Ectodermal cell (in vitro differentiated cells): Measurements from ENCODE around the gene KCTD17.

Experiments
- H3K27ac ChIP-seq: 2 replicates; pipeline ENCODE4 v1.7.0; 2013; ENCODE audit warnings: mild to moderate bottlenecking, low read depth, low read length; ENCODE audit not compliant: insufficient read depth, poor library complexity, severe bottlenecking
- H3K27me3 ChIP-seq: 2 replicates; pipeline ENCODE4 v1.7.0; 2013; ENCODE audit warnings: mild to moderate bottlenecking, low read length; ENCODE audit not compliant: insufficient read depth, control insufficient read depth, poor library complexity, severe bottlenecking
- H3K36me3 ChIP-seq: one replicate; pipeline ENCODE4 v1.7.0; 2013; ENCODE audit warnings: low read length; ENCODE audit not compliant: control insufficient read depth, insufficient read depth
- H3K4me1 ChIP-seq: one replicate; pipeline ENCODE4 v1.7.0; 2013; ENCODE audit warnings: low read length; ENCODE audit not compliant: control insufficient read depth, insufficient read depth
- H3K4me3 ChIP-seq: 2 replicates; pipeline ENCODE4 v1.7.0; 2013; ENCODE audit warnings: low read depth, low read length, control low read depth; ENCODE audit not compliant: insufficient read depth
- H3K9me3 ChIP-seq: 2 replicates; pipeline ENCODE4 v1.7.0; 2013; ENCODE audit warnings: mild to moderate bottlenecking, low read length, moderate library complexity; ENCODE audit not compliant: control insufficient read depth
- WGBS, 2 experiments: methylation state at CpG; one replicate each; pipeline ENCODE4 v1.1.7; 2013; ENCODE audit warnings: missing lambda C conversion rate in 2 of 2; 5-methylcytosine and 5-hydroxymethylcytosine counted together

Gene KCTD17

DNA sequence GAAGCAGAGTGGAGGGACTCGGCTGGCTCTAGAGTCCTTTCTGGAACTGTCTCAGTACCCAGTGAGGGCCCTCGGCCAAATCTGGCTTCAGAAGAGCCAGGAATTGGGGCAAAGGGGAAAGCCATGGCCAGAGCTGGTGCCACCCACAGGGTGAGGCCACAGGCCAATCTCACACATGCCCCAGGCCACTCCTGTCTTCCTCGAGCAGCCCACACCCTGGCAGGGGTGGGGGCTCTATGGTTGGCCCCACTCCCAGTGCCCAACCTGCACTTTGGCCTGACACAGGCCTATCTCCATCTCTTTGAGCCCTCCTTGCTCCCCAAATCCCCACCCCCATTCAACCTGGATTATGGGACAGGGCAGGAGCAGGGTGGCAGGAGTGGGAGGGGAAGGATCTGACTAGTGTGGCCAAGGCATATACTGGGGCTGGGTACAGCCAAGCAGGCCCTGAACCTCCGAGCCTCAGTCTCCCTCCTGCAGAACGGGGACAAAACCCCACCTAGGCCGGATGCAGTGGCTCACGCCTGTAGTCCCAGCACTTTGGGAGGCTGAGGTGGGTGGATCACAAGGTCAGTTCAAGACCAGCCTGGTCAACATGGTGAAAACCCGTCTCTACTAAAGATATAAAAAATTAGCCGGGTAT, 39.2 kb upstream of the KCTD17 start:
- H3K4me1 ChIP-seq, result peaks cover 10% of the 10 kb centered on the region

DNA sequence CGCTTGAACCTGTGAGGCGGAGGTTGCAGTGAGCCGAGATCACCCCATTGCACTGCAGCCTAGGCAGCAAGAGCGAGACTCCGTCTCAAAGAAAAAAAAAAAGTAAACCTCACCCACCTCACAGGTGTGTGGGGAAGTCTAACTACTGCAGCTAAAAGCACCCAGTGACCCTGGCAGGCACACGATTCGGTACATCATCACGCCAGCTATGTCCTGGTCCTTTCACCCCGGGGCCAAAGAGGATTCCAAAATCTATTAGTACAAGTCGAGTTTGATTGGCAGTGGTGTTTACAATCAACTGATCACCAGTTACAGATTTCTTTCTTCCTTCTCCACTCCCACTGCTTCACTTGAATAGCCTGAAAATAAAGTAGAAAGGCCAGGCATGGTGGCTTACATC, 38.6 kb upstream of the KCTD17 start:
- Histone ChIP-seq H3K27me3 (no peaks in the 10 kb centered on the region), H3K9me3 (no peaks in the 10 kb centered on the region), H3K4me3 (no peak overlapping the region), H3K4me1 (peaks cover 4% of the 10 kb centered on the region), H3K27ac (no peak overlapping the region), H3K36me3 (no peaks in the 10 kb centered on the region)
- 77% methylated on average over 10 of the region's 10 CpGs for WGBS, 2 experiments

More for the DNA sequence above, 39.2 kb upstream of the KCTD17 start:
- no peak overlapping the region for H3K27ac ChIP-seq
- H3K9me3 ChIP-seq, result no peaks in the 10 kb centered on the region
- H3K4me3 ChIP-seq, result no peak overlapping the region
- H3K27me3 ChIP-seq, result no peaks in the 10 kb centered on the region
- H3K36me3 ChIP-seq, result no peaks in the 10 kb centered on the region
- WGBS, 2 experiments, result 94 to 95% methylated on average over 9 of the region's 9 CpGs

- no peaks in the 10 kb centered on the region for H3K27me3 ChIP-seq
- 86 to 89% methylated on average over 4 of the region's 4 CpGs for WGBS, 2 experiments
Observed at GRCh38 chr22:37014415-37014806, 37.1 kb upstream of the KCTD17 start.

DNA sequence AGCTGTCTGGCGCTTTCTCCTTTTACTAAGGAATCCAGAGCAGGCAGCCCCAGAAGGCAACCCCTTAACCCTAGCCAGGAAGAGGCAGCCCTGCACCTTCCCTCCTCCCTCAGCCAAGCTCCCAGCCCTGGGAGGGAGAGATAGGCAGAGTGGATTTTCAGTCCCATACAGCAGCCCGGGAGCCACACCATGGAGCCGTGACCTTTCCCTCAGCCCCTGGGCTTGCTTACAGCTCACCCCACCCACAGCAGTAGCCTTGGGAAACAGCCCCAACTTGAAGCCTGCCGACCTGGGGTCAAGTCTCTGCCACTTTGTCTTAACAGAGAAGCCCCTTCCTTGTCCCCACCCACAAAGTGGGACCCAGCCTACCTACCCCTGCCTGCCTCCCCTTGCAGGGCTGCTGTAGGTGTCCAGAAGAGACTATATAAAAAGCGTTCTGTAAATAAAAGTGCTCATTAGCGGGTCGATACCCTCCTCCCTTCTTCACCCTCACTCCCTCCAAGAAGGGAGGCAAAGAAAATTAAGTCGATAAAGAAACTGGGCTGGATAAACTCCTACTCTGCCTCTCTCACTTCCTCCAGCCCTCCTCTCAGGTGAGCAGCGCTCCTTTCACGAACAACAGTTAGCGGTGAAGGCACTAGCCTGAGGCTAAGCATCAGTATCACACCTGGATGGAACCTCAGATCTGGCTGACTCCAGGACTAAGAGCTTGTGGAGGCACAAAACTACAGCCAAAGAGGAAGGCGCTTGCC, 36.5 kb upstream of the KCTD17 start:
- peaks cover 3% of the 10 kb centered on the region for H3K36me3 ChIP-seq
- H3K9me3 ChIP-seq, result no peaks in the 10 kb centered on the region
- WGBS, 2 experiments, result 88 to 91% methylated on average over 12 of the region's 12 CpGs
- no peaks in the 10 kb centered on the region for H3K27me3 ChIP-seq
- H3K4me1 ChIP-seq, result no peaks in the 10 kb centered on the region
- H3K27ac ChIP-seq, result no peak overlapping the region
- H3K4me3 ChIP-seq, result no peak overlapping the region

More at GRCh38 chr22:37014415-37014806, 37.1 kb upstream of the KCTD17 start:
- Histone ChIP-seq H3K4me3 (no peak overlapping the region), H3K9me3 (no peaks in the 10 kb centered on the region), H3K36me3 (peaks cover 3% of the 10 kb centered on the region), H3K27ac (no peak overlapping the region), H3K4me1 (no peaks in the 10 kb centered on the region)

DNA sequence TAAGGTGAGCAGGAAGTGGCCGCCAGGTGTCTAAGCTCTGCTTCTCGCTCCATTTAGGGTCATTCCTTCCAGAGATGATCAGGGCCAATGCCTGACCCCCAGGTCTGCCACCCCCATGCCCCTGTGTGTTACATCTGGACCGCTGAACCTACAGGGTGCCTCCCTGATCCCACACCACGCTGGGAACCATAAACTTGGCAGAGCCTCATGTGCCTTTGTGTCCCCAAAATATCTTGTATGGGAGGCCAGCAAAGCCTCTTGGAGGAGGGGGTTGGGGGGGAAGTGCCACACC, 36.0 kb upstream of the KCTD17 start:
- Histone ChIP-seq H3K27ac (no peak overlapping the region), H3K4me3 (no peak overlapping the region), H3K4me1 (no peaks in the 10 kb centered on the region), H3K9me3 (no peaks in the 10 kb centered on the region), H3K36me3 (peaks cover 3% of the 10 kb centered on the region), H3K27me3 (no peaks in the 10 kb centered on the region)
- 92 to 95% methylated on average over 4 of the region's 4 CpGs for WGBS, 2 experiments

DNA sequence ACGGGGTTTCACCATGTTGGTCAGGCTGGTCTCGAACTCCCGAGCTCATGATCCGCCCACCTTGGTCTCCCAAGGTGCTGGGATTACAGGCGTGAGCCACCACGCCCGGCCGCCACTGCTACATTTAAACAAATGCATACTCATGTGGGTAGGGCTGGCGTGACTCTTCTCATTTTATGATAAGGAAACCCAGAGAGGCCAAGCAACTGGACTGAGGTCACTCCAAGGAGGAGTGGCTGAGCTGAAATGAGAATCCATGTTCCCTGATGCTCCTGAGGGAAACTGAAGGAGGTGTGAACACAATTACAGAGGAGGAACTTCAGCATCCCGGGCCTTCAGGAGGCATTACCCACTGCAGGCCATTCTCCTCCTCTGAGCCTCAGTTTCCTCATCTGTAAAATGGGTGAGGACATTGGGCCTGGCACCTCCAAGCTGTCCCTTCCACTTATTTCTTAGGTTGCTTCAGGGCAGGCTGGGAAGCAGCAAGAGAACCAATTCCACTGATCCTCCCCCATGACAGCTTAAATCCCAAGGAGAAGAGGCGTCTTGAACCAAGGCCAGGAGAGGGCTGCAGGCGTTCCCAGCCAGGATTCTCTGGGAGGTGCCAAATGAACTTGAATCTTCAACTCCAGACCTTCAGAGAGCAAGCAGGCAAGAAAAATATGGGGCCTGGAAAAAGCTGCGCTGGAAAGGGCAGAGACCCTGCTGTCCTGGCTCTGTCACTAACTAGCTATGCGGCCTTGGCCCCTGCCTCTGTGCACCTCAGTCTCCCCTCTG, 35.2 kb upstream of the KCTD17 start:
- 94 to 96% methylated on average over 14 of the region's 14 CpGs for WGBS, 2 experiments
- H3K27ac ChIP-seq, result no peak overlapping the region
- no peak overlapping the region for H3K4me3 ChIP-seq
- H3K27me3 ChIP-seq, result no peaks in the 10 kb centered on the region
- H3K36me3 ChIP-seq, result peaks cover 3% of the 10 kb centered on the region
- no peaks in the 10 kb centered on the region for H3K4me1 ChIP-seq
- H3K9me3 ChIP-seq, result no peaks in the 10 kb centered on the region

- 94 to 96% methylated on average over 10 of the region's 10 CpGs for WGBS, 2 experiments
- peaks cover 3% of the 10 kb centered on the region for H3K36me3 ChIP-seq
- H3K4me3 ChIP-seq, result no peak overlapping the region
- no peaks in the 10 kb centered on the region for H3K4me1 ChIP-seq
- H3K27me3 ChIP-seq, result no peaks in the 10 kb centered on the region
- H3K9me3 ChIP-seq, result no peaks in the 10 kb centered on the region
- no peak overlapping the region for H3K27ac ChIP-seq
Observed at GRCh38 chr22:37017356-37017755, 34.2 kb upstream of the KCTD17 start.

DNA sequence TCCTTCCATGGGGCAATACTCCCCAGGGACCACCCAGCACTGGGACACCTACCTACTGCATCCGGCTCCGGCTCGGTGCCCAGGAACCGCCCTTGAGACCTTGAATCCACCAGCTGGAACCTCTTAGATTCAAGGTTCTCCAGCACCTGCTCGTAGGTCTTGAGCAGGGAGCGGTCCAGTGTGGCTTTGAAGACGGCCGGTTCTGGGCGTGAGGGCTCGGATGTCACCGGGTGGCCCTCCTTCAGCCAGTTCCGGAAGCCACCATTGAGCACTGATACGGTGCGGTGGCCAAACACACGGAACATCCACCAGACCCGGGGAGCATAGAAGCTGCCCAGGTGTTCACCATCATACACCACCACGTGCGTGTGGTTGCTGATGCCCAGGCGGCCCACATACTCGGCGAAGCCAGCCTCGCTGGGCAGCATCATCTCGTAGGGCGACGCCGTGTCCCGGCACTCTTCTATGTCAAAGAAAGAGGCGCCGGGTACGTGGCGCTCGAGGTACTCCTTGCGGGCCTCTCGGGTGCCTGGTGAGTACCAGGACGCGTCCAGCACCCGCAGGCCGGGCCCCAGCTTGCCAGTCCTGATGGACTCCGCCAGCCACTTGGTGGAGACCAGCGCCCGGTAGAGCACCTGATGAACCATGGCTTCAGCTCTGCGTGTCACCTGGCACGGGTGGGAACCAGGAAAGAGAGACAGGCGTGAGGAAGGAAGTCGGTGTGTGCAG, 33.3 kb upstream of the KCTD17 start:
- H3K4me1 ChIP-seq, result no peaks in the 10 kb centered on the region

DNA sequence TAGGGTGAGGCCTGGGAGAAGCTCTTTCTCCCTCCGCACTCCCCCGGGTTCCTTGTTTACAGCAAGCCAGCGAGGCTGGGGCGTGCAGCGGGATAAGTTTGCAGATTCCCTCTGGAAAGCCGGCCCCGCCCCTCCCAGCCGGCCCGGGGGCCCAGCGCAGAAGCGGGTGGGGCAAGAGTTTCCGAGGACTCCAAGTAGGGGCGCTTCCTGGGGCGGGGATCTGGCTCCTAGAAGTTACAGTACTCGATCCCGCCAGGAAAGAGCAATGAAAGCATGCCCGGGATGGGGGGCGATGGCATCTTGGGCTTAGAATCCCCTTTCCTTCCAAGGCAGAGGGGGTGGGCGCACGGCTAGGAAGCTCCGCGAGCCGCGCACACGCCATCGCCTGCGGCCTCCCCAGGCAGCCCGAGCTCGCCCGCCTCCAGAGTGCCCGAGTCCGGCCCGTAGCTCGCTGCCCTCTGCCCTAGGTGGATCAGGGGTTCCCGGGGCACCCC, 32.7 kb upstream of the KCTD17 start:
- Histone ChIP-seq H3K4me1 (no peaks in the 10 kb centered on the region), H3K36me3 (peaks cover 3% of the 10 kb centered on the region), H3K9me3 (no peaks in the 10 kb centered on the region), H3K4me3 (peak overlapping the region; percentile 73), H3K27ac (peak overlapping the region; percentile 52), H3K27me3 (no peaks in the 10 kb centered on the region)
- WGBS, 2 experiments, result 1% methylated on average over 35 of the region's 35 CpGs

More for the DNA sequence above, 33.3 kb upstream of the KCTD17 start:
- Histone ChIP-seq H3K36me3 (peaks cover 3% of the 10 kb centered on the region), H3K27ac (no peak overlapping the region), H3K4me3 (peak overlapping the region; percentile 73), H3K9me3 (no peaks in the 10 kb centered on the region), H3K27me3 (no peaks in the 10 kb centered on the region)
- WGBS, 2 experiments, result 79 to 80% methylated on average over 45 of the region's 45 CpGs
